ENCODE measurements around the gene TUBB4B. TPM values are rescaled to one million over a fixed set of nuclear protein-coding genes. Genes with fewer than 3 reads are reported as not detected.

The TUBB4B gene
- polyA plus RNA-seq, 1 of the 3 experiments (the other 2 are of a cell fraction) = 508 TPM

DNA sequence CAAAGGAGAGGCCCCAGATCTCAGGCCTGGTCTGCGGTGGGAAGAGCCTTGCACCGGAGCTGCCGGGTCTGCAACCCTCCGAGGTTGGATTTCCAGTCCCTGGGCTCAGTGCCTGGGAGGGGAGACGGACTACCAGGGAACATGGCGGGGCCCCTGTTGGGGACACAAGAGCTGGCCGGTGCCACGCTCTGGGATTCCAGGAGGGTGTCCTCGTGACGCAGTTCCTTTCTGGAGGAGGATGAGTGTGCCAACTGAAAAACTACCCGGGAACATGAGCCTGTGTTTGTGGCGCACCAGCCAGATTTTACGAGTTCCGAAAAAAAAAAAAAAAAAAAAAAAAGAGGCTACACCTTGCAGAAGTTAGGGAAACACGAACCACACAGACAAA is 52.0 kb downstream of the TUBB4B start (continued):
- TF ChIP-seq, protein P1, sequence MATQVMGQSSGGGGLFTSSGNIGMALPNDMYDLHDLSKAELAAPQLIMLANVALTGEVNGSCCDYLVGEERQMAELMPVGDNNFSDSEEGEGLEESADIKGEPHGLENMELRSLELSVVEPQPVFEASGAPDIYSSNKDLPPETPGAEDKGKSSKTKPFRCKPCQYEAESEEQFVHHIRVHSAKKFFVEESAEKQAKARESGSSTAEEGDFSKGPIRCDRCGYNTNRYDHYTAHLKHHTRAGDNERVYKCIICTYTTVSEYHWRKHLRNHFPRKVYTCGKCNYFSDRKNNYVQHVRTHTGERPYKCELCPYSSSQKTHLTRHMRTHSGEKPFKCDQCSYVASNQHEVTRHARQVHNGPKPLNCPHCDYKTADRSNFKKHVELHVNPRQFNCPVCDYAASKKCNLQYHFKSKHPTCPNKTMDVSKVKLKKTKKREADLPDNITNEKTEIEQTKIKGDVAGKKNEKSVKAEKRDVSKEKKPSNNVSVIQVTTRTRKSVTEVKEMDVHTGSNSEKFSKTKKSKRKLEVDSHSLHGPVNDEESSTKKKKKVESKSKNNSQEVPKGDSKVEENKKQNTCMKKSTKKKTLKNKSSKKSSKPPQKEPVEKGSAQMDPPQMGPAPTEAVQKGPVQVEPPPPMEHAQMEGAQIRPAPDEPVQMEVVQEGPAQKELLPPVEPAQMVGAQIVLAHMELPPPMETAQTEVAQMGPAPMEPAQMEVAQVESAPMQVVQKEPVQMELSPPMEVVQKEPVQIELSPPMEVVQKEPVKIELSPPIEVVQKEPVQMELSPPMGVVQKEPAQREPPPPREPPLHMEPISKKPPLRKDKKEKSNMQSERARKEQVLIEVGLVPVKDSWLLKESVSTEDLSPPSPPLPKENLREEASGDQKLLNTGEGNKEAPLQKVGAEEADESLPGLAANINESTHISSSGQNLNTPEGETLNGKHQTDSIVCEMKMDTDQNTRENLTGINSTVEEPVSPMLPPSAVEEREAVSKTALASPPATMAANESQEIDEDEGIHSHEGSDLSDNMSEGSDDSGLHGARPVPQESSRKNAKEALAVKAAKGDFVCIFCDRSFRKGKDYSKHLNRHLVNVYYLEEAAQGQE (IDR thresholded peaks at IDR 0.05; ENCODE audit: low read depth, low read length) = no peak
- TF ChIP-seq MEF2A (IDR thresholded peaks at IDR 0.05; ENCODE audit: borderline replicate concordance, low read depth) (no peak), SIN3A (IDR thresholded peaks at IDR 0.05; ENCODE audit: borderline replicate concordance, low read depth, low read length) (no peak), FOXJ3 (CRISPR knock-in tag; IDR thresholded peaks at IDR 0.05) (no peak)

Other genes starting within 250 kb of the TUBB4B start
- 37.8 and 52.9 TPM in 2 replicates for gene PAXX, start 248.9 kb upstream of the TUBB4B start, polyA plus RNA-seq (2012; rRNA removed)
- gene CLIC3, start 244.7 kb upstream of the TUBB4B start, polyA plus RNA-seq (2012; rRNA removed) = 0.60 and 1.0 TPM in 2 replicates
- 26.0 and 34.7 TPM in 2 replicates for gene ABCA2, start 213.1 kb upstream of the TUBB4B start, polyA plus RNA-seq (2012; rRNA removed)
- not detected in 2 replicates for gene FUT7, start 209.2 kb upstream of the TUBB4B start, polyA plus RNA-seq (2012; rRNA removed)
- gene NPDC1, start 195.1 kb upstream of the TUBB4B start, polyA plus RNA-seq (2012; rRNA removed) = 47.4 and 48.1 TPM in 2 replicates
- not detected in 2 replicates for gene ENTPD2, start 187.2 kb upstream of the TUBB4B start, polyA plus RNA-seq (2012; rRNA removed)
- gene SAPCD2, start 170.7 kb upstream of the TUBB4B start, polyA plus RNA-seq (2012; rRNA removed) = 4.6 and 6.0 TPM in 2 replicates
- gene UAP1L1, start 163.8 kb upstream of the TUBB4B start, polyA plus RNA-seq (2012; rRNA removed) = 3.2 and 5.6 TPM in 2 replicates
- 57.8 and 61.9 TPM in 2 replicates for gene MAN1B1, start 154.3 kb upstream of the TUBB4B start, polyA plus RNA-seq (2012; rRNA removed)
- gene DPP7, start 126.6 kb upstream of the TUBB4B start, polyA plus RNA-seq (2012; rRNA removed) = 127 and 141 TPM in 2 replicates
- 0.03 TPM in 1 of 2 replicates, not detected in the other for gene GRIN1, start 102.1 kb upstream of the TUBB4B start, polyA plus RNA-seq (2012; rRNA removed)
- not detected in 2 replicates for gene LRRC26, start 71.2 kb upstream of the TUBB4B start, polyA plus RNA-seq (2012; rRNA removed)
- not detected in 2 replicates for gene TMEM210, start 69.2 kb upstream of the TUBB4B start, polyA plus RNA-seq (2012; rRNA removed)
- gene ANAPC2, start 52.7 kb upstream of the TUBB4B start, polyA plus RNA-seq (2012; rRNA removed) = 35.1 and 37.7 TPM in 2 replicates
- 100 and 124 TPM in 2 replicates for gene SSNA1, start 52.6 kb upstream of the TUBB4B start, polyA plus RNA-seq (2012; rRNA removed)
- 4.4 and 5.2 TPM in 2 replicates for gene TPRN, start 40.5 kb upstream of the TUBB4B start, polyA plus RNA-seq (2012; rRNA removed)
- 55.6 and 57.0 TPM in 2 replicates for gene TMEM203, start 35.6 kb upstream of the TUBB4B start, polyA plus RNA-seq (2012; rRNA removed)
- gene NDOR1, start 35.6 kb upstream of the TUBB4B start, polyA plus RNA-seq (2012; rRNA removed) = 7.9 and 8.6 TPM in 2 replicates
- 2.0 and 2.7 TPM in 2 replicates for gene RNF208, start 19.0 kb upstream of the TUBB4B start, polyA plus RNA-seq (2012; rRNA removed)
- gene CYSRT1, start 16.1 kb upstream of the TUBB4B start, polyA plus RNA-seq (2012; rRNA removed) = 2.1 and 2.2 TPM in 2 replicates
- 0.03 and 0.08 TPM in 2 replicates for gene RNF224, start 13.8 kb upstream of the TUBB4B start, polyA plus RNA-seq (2012; rRNA removed)
- gene SLC34A3, start 10.4 kb upstream of the TUBB4B start, polyA plus RNA-seq (2012; rRNA removed) = 0.06 TPM in 1 of 2 replicates, not detected in the other
- gene STPG3, start 10.0 kb downstream of the TUBB4B start, polyA plus RNA-seq (2012; rRNA removed) = not detected in 2 replicates
- gene NELFB, start 14.0 kb downstream of the TUBB4B start, polyA plus RNA-seq (2012; rRNA removed) = 52.6 and 62.7 TPM in 2 replicates
- gene TOR4A, start 36.4 kb downstream of the TUBB4B start, polyA plus RNA-seq (2012; rRNA removed) = 0.81 and 0.99 TPM in 2 replicates
- 3.9 and 4.2 TPM in 2 replicates for gene NRARP, start 61.0 kb downstream of the TUBB4B start, polyA plus RNA-seq (2012; rRNA removed)
- gene EXD3, start 181.9 kb downstream of the TUBB4B start, polyA plus RNA-seq (2012; rRNA removed) = 11.5 and 14.2 TPM in 2 replicates
- gene NOXA1, start 182.1 kb downstream of the TUBB4B start, polyA plus RNA-seq (2012; rRNA removed) = 0.39 and 0.67 TPM in 2 replicates
- gene ENTPD8, start 200.1 kb downstream of the TUBB4B start, polyA plus RNA-seq (2012; rRNA removed) = 0.18 and 0.30 TPM in 2 replicates
- 58.6 and 58.8 TPM in 2 replicates for gene NSMF, start 218.0 kb downstream of the TUBB4B start, polyA plus RNA-seq (2012; rRNA removed)

Data from SK-N-SH (cell line).